ENCODE data around the gene ANKIB1. TPM values are rescaled to one million over a fixed set of nuclear protein-coding genes. Genes with fewer than 3 reads are reported as not detected.

ANKIB1 gene
- total RNA-seq, 1 experiment from 2014 or later = 42.1 TPM

- intact Hi-C loops (cut with micrococcal nuclease; ENCODE audit: unreplicated experiment) = no loop called here
- Histone ChIP-seq H3K4me1 (ENCODE audit: insufficient read depth, low read length, poor library complexity, severe bottlenecking) (no peaks in the 10 kb centered on the region), H3K4me3 (ENCODE audit: low read depth, low read length, poor library complexity, severe bottlenecking) (no peak overlapping the region), H3K9me3 (ENCODE audit: low read depth, low read length, poor library complexity, severe bottlenecking) (peaks cover 6% of the 10 kb centered on the region), H3K36me3 (ENCODE audit: insufficient read depth, low read length, poor library complexity, severe bottlenecking) (no peaks in the 10 kb centered on the region), H3K27me3 (replicated peaks; ENCODE audit: insufficient read depth, low read depth, low read length, poor library complexity) (no peaks in the 10 kb centered on the region), H3K27ac (ENCODE audit: low read depth, low read length, poor library complexity, severe bottlenecking) (no peak overlapping the region)
- TF ChIP-seq EZH2 (IDR thresholded peaks at IDR 0.05; ENCODE audit: borderline replicate concordance, low read depth, low read length, poor library complexity, severe bottlenecking) (no peak), CTCF (conservative IDR thresholded peaks at IDR 0.05; ENCODE audit: low read depth, low read length) (no peak)
- CTCF ChIA-PET = no interaction called here
- DNase-seq (ENCODE audit: low spot score) = no peak
- POLR2A ChIA-PET (ENCODE audit: low non-redundant PET) = no interaction called here
- no TSS peak for BruUV-seq (replicated peaks)
Measured at GRCh38 chr7:92259062-92259461, 13.3 kb downstream of the ANKIB1 start.

GRCh38 chr7:92259610-92260247 is 14.0 kb downstream of the ANKIB1 start:
- TF ChIP-seq EZH2 (IDR thresholded peaks at IDR 0.05; ENCODE audit: borderline replicate concordance, low read depth, low read length, poor library complexity, severe bottlenecking) (no peak), CTCF (conservative IDR thresholded peaks at IDR 0.05; ENCODE audit: low read depth, low read length) (no peak)
- H3K36me3 ChIP-seq (ENCODE audit: insufficient read depth, low read length, poor library complexity, severe bottlenecking) = no peaks in the 10 kb centered on the region
- ChIA-PET CTCF (no interaction called here), POLR2A (ENCODE audit: low non-redundant PET) (no interaction called here)
- DNase-seq (ENCODE audit: low spot score) = no peak
- H3K27ac ChIP-seq (ENCODE audit: low read depth, low read length, poor library complexity, severe bottlenecking) = no peak overlapping the region
- H3K9me3 ChIP-seq (ENCODE audit: low read depth, low read length, poor library complexity, severe bottlenecking) = peaks cover 6% of the 10 kb centered on the region
- H3K27me3 ChIP-seq (replicated peaks; ENCODE audit: insufficient read depth, low read depth, low read length, poor library complexity) = no peaks in the 10 kb centered on the region
- BruUV-seq (replicated peaks) = no TSS peak
- intact Hi-C loops (cut with micrococcal nuclease; ENCODE audit: unreplicated experiment) = no loop called here
- H3K4me3 ChIP-seq (ENCODE audit: low read depth, low read length, poor library complexity, severe bottlenecking) = no peak overlapping the region
- H3K4me1 ChIP-seq (ENCODE audit: insufficient read depth, low read length, poor library complexity, severe bottlenecking) = no peaks in the 10 kb centered on the region

GRCh38 chr7:92260248-92260781 is 14.5 kb downstream of the ANKIB1 start:
- intact Hi-C loops (cut with micrococcal nuclease; ENCODE audit: unreplicated experiment) = no loop called here
- Histone ChIP-seq H3K27me3 (replicated peaks; ENCODE audit: insufficient read depth, low read depth, low read length, poor library complexity) (no peaks in the 10 kb centered on the region), H3K4me3 (ENCODE audit: low read depth, low read length, poor library complexity, severe bottlenecking) (no peak overlapping the region), H3K36me3 (ENCODE audit: insufficient read depth, low read length, poor library complexity, severe bottlenecking) (no peaks in the 10 kb centered on the region), H3K4me1 (ENCODE audit: insufficient read depth, low read length, poor library complexity, severe bottlenecking) (no peaks in the 10 kb centered on the region), H3K9me3 (ENCODE audit: low read depth, low read length, poor library complexity, severe bottlenecking) (peaks cover 6% of the 10 kb centered on the region), H3K27ac (ENCODE audit: low read depth, low read length, poor library complexity, severe bottlenecking) (no peak overlapping the region)
- peak; percentile 22 for DNase-seq (ENCODE audit: low spot score)
- BruUV-seq (replicated peaks) = no TSS peak
- ChIA-PET CTCF (no interaction called here), POLR2A (ENCODE audit: low non-redundant PET) (no interaction called here)
- TF ChIP-seq CTCF (conservative IDR thresholded peaks at IDR 0.05; ENCODE audit: low read depth, low read length) = no peak
- TF ChIP-seq EZH2 (IDR thresholded peaks at IDR 0.05; ENCODE audit: borderline replicate concordance, low read depth, low read length, poor library complexity, severe bottlenecking) = no peak

Measured in A673 (cell line).